Trophoblast cell (in vitro differentiated cells and primary cell): ENCODE results near the gene LTV1. TPM values are rescaled to one million over a fixed set of nuclear protein-coding genes. Genes with fewer than 3 reads are reported as not detected.
"Not testable (repeated sequence)": the region's sequence is repeated elsewhere in the genome, so short reads cannot be mapped to it uniquely, and the experiment has no call there.

ENCODE experiments used
- DNase-seq, 2 donors: peaks; one replicate each; pipeline ENCODE4 v3.0.0-alpha.2; 2016
- H2AFZ ChIP-seq: 2 replicates; pipeline ENCODE4 v1.6.1; 2013; ENCODE audit warnings: low read length, moderate library complexity, mild to moderate bottlenecking; ENCODE audit not compliant: insufficient read depth, poor library complexity
- H2AK5ac ChIP-seq: 2 replicates; pipeline ENCODE4 v1.6.1; 2013; ENCODE audit warnings: mild to moderate bottlenecking, low read length
- H2BK120ac ChIP-seq: 2 replicates; pipeline ENCODE4 v1.6.1; 2013; ENCODE audit warnings: low read length, mild to moderate bottlenecking, moderate library complexity; ENCODE audit not compliant: insufficient read depth, poor library complexity
- H2BK12ac ChIP-seq: 2 replicates; pipeline ENCODE4 v1.6.1; 2013; ENCODE audit warnings: mild to moderate bottlenecking, low read length, moderate library complexity
- H2BK5ac ChIP-seq: 2 replicates; pipeline ENCODE4 v1.6.1; 2013; ENCODE audit warnings: low read length, low read depth, moderate library complexity, mild to moderate bottlenecking; ENCODE audit not compliant: poor library complexity
- H3K14ac ChIP-seq: 2 replicates; pipeline ENCODE4 v1.6.1; 2013; ENCODE audit warnings: mild to moderate bottlenecking, low read length
- H3K18ac ChIP-seq: 2 replicates; pipeline ENCODE4 v1.6.1; 2013; ENCODE audit warnings: mild to moderate bottlenecking, low read length
- H3K23ac ChIP-seq: 2 replicates; pipeline ENCODE4 v1.6.1; 2013; ENCODE audit warnings: low read length
- H3K27ac ChIP-seq: 2 replicates; pipeline ENCODE4 v1.5.1; 2013; ENCODE audit warnings: low read depth, mild to moderate bottlenecking, inconsistent platforms, low read length, moderate library complexity
- H3K27me3 ChIP-seq: 2 replicates; pipeline ENCODE4 v1.6.1; 2013; ENCODE audit warnings: inconsistent platforms, mild to moderate bottlenecking, low read length, moderate library complexity; ENCODE audit not compliant: insufficient read depth
- H3K36me3 ChIP-seq, 2 experiments: 1 replicate in 1 of 2; 2 replicates in 1 of 2; pipeline ENCODE4 v1.6.1; 2013; ENCODE audit warnings: low read length in 2 of 2, mild to moderate bottlenecking in 2 of 2, moderate library complexity in 1 of 2; ENCODE audit not compliant: insufficient read depth in 2 of 2, control insufficient read depth in 1 of 2
- H3K4ac ChIP-seq: 2 replicates; pipeline ENCODE4 v1.6.1; 2013; ENCODE audit warnings: low read depth, mild to moderate bottlenecking, low read length, moderate library complexity
- H3K4me1 ChIP-seq, 2 experiments: 1 replicate in 1 of 2; 2 replicates in 1 of 2; pipeline ENCODE4 v1.6.1; 2013; ENCODE audit warnings: low read length in 2 of 2, mild to moderate bottlenecking in 2 of 2, moderate library complexity in 1 of 2; ENCODE audit not compliant: insufficient read depth in 2 of 2, control insufficient read depth in 1 of 2
- H3K4me2 ChIP-seq: 2 replicates; pipeline ENCODE4 v1.6.1; 2013; ENCODE audit warnings: inconsistent platforms, mild to moderate bottlenecking, low read length, moderate library complexity
- H3K4me3 ChIP-seq: 2 replicates; pipeline ENCODE4 v1.5.1; 2013; ENCODE audit warnings: mild to moderate bottlenecking, low read depth, low read length, inconsistent platforms
- H3K79me1 ChIP-seq: one replicate; pipeline ENCODE4 v1.6.1; 2013; ENCODE audit warnings: low read length
- H3K79me2 ChIP-seq: 2 replicates; pipeline ENCODE4 v1.6.1; 2013; ENCODE audit warnings: low read length, mild to moderate bottlenecking; ENCODE audit not compliant: control insufficient read depth, insufficient read depth, poor library complexity
- H3K9ac ChIP-seq: 2 replicates; pipeline ENCODE4 v1.6.1; 2013; ENCODE audit warnings: mild to moderate bottlenecking, low read length
- H3K9me3 ChIP-seq: 2 replicates; pipeline ENCODE4 v1.6.1; 2013; ENCODE audit warnings: low read depth, mild to moderate bottlenecking, control low read depth, inconsistent platforms, low read length; ENCODE audit not compliant: insufficient read depth
- H4K12ac ChIP-seq: 2 replicates; pipeline ENCODE4 v1.6.1; 2013; ENCODE audit warnings: low read depth, mild to moderate bottlenecking, low read length, moderate library complexity
- H4K8ac ChIP-seq: 2 replicates; pipeline ENCODE4 v1.6.1; 2013; ENCODE audit warnings: low read depth, mild to moderate bottlenecking, low read length, moderate library complexity
- H4K91ac ChIP-seq: one replicate; pipeline ENCODE4 v1.6.1; 2013; ENCODE audit warnings: low read depth, mild to moderate bottlenecking, low read length, moderate library complexity
- WGBS: extraction: QIAGEN DNeasy Blood & Tissue Kit; methylation state at CpG from one replicate; pipeline ENCODE4 v1.1.7; 2013; ENCODE audit warnings: missing lambda C conversion rate; ENCODE audit not compliant: insufficient read length, insufficient coverage; ENCODE audit errors: extremely low coverage; 5-methylcytosine and 5-hydroxymethylcytosine counted together
- polyA plus RNA-seq: library from polyadenylated mRNA; stranded (reverse); fragments of 200-250 nt; gene quantifications from 2 replicates; pipeline ENCODE4 v1.2.3, GENCODE V29; 2013

Gene LTV1
- polyA plus RNA-seq: 25.8 and 26.1 TPM in 2 replicates

DNA sequence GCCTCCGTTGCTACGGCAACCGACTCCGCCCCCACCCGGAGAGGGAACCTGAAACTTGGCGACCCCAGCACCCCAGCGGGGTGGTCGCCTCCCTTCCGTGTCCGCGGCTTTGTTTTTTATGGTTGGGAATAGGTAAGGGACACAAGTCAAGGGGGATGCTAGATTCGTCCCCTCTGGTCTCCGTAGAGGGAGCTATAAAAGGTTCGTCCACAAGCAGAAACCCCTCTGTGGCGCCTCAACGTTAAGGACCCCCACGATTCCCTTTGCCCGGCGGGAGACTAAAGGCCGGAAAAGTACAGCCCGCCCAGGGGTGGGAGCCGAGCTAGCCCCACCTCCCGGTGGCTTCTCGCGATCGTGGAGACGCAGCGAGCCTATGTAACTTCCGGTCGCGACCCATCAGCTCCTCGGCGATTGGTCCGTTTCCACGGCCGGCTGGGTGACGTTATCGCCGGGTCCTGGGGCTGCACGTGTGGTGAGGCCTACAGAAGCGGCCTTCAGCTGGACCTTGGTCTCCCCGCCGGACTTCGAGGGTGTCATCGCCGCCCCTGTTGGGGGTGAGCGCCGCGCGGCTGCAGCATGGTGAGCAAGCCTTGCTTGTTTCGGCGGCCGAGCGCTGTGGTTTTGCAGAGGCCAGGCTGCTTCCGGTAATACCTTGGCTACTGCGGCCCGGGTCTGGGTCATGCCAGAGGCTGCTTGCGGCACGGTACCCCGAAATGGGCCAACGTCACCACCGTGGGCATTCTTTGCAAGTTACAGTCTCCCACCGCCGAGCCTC lies at the start of gene LTV1:
Gene LTV1, plus strand, starts transcription at position 437 of the 775 bp plus-strand sequence. Its CDS starts 140 bp downstream, at position 577.
- Histone ChIP-seq H3K18ac (peak within 1 kb of the TSS; percentile 97), H3K4me1 (peaks cover 0 to 7% of the 10 kb centered on the region in 2 experiments), H2AK5ac (peak within 1 kb of the TSS; percentile 52), H3K4me3 (peak within 1 kb of the TSS; percentile 99), H3K4ac (peak within 1 kb of the TSS; percentile 97), H3K9ac (peak within 1 kb of the TSS; percentile 99), H3K9me3 (no peaks in the 10 kb centered on the region), H4K12ac (peak within 1 kb of the TSS; percentile 97), H3K36me3 (peaks cover 7 to 18% of the 10 kb centered on the region in 2 experiments), H3K14ac (peak within 1 kb of the TSS; percentile 92), H3K79me1 (peaks cover 8% of the 10 kb centered on the region), H3K27ac (peak within 1 kb of the TSS; percentile 42), H4K91ac (peak within 1 kb of the TSS; percentile 83), H3K23ac (no peak within 1 kb of the TSS), H3K79me2 (peaks cover 5% of the 10 kb centered on the region), H2BK12ac (no peak within 1 kb of the TSS), H2BK120ac (peak within 1 kb of the TSS; percentile 67), H2BK5ac (peak within 1 kb of the TSS; percentile 76), H2AFZ (peak within 1 kb of the TSS; percentile 95), H3K27me3 (no peaks in the 10 kb centered on the region), H4K8ac (peak within 1 kb of the TSS; percentile 98), H3K4me2 (peak within 1 kb of the TSS; percentile 97)
- peak; percentile 93 to 96 for DNase-seq
- no CpG with 5 or more reads among the region's 64 CpGs for WGBS

DNA sequence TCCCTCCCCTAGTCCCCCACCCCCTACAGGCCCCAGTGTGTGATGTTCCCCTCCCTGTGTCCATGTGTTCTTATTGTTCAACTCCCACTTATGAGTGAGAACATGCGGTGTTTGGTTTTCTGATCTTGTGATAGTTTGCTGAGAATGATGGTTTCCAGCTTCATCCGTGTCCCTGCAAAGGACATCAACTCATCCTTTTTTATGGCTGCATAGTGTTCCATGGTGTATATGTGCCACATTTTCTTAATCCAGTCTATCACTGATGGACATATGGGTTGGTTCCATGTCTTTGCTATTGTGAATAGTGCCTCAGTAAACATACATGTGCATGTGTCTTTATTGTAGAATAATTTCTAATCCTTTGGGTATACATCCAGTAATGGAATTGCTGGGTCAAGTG lies 46.6 kb upstream of the LTV1 start:
- H3K9me3 ChIP-seq, H3K14ac ChIP-seq: not testable (repeated sequence)
- no CpG with 5 or more reads among the region's 2 CpGs for WGBS

GRCh38 chr6:143798487-143798886 lies 44.7 kb upstream of the LTV1 start:
- not testable (repeated sequence) for H4K12ac ChIP-seq, H2BK5ac ChIP-seq, DNase-seq, H3K4me2 ChIP-seq, H3K36me3 ChIP-seq, H3K27ac ChIP-seq, H3K79me1 ChIP-seq, H3K4ac ChIP-seq, H3K27me3 ChIP-seq, H2AFZ ChIP-seq, H3K4me3 ChIP-seq, H2AK5ac ChIP-seq, H4K91ac ChIP-seq, H3K18ac ChIP-seq, H2BK120ac ChIP-seq, H2BK12ac ChIP-seq, H4K8ac ChIP-seq, H3K9me3 ChIP-seq, H3K79me2 ChIP-seq, H3K9ac ChIP-seq, H3K23ac ChIP-seq, H3K4me1 ChIP-seq, H3K14ac ChIP-seq
- no CpG with 5 or more reads among the region's 3 CpGs for WGBS

More for the DNA sequence above, 46.6 kb upstream of the LTV1 start:
- H2BK120ac ChIP-seq, H3K4ac ChIP-seq, H3K4me1 ChIP-seq, H3K36me3 ChIP-seq, H2BK5ac ChIP-seq, H3K79me2 ChIP-seq, H3K18ac ChIP-seq, H2AFZ ChIP-seq, H3K79me1 ChIP-seq, H3K4me2 ChIP-seq, H2BK12ac ChIP-seq, DNase-seq, H3K4me3 ChIP-seq, H3K27ac ChIP-seq, H4K12ac ChIP-seq, H2AK5ac ChIP-seq, H3K9ac ChIP-seq, H4K8ac ChIP-seq, H3K23ac ChIP-seq, H3K27me3 ChIP-seq, H4K91ac ChIP-seq: not testable (repeated sequence)

DNA sequence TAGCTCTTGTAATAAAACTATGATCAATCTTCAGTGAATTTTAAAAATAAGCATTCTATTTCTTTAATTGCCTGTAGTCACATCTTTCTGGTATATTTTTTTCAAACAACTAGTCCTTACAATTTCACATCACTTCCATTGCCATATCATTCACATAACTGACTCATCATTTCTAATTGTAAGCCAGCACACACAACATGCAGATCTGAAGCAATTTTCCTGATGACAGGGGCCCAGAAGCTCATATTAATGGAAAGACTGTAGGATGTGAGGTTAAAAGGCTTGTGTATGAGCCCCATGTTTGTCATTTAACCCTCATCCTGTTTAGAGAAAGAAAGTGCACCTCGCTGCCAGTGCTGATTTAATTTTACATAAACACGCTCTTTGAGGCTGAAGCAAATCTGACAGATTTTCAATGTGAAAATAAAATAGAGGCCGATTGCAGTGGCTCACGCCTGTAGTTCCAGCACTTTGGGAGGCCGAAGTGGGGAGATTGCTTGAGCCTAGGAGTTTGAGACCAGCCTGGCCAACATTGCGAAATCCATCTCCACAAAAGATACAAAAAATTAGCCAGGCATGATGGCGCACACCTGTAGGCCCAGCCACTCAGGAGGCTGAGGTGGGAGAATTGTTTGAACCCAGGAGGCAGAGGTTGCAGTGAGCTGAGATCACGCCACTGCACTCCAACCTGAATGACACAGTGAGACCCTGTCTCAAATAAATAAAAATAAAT lies 40.1 kb upstream of the LTV1 start:
- no peak for DNase-seq
- H3K23ac ChIP-seq: no peak overlapping the region
- no peak overlapping the region for H3K4me3 ChIP-seq

More for the DNA sequence above, 40.1 kb upstream of the LTV1 start:
- Histone ChIP-seq H4K12ac (no peak overlapping the region), H2BK12ac (no peak overlapping the region), H3K27me3 (no peaks in the 10 kb centered on the region), H3K4me1 (no peaks in the 10 kb centered on the region), H4K91ac (no peak overlapping the region), H3K18ac (no peak overlapping the region), H3K36me3 (peaks cover 5 to 9% of the 10 kb centered on the region in 2 experiments), H3K27ac (no peak overlapping the region), H3K4ac (no peak overlapping the region), H3K9me3 (no peaks in the 10 kb centered on the region), H2BK120ac (no peak overlapping the region), H4K8ac (no peak overlapping the region), H3K79me2 (no peaks in the 10 kb centered on the region), H2AFZ (no peak overlapping the region), H2AK5ac (no peak overlapping the region), H3K4me2 (no peak overlapping the region), H3K79me1 (no peaks in the 10 kb centered on the region), H3K14ac (no peak overlapping the region), H2BK5ac (no peak overlapping the region), H3K9ac (no peak overlapping the region)
- WGBS: no CpG with 5 or more reads among the region's 8 CpGs
